ENCODE measurements around the gene LRRFIP2. TPM values are rescaled to one million over a fixed set of nuclear protein-coding genes. Genes with fewer than 3 reads are reported as not detected.

Gene LRRFIP2
- total RNA-seq, 1 donor from 2014 or later, result 36.4 TPM

DNA sequence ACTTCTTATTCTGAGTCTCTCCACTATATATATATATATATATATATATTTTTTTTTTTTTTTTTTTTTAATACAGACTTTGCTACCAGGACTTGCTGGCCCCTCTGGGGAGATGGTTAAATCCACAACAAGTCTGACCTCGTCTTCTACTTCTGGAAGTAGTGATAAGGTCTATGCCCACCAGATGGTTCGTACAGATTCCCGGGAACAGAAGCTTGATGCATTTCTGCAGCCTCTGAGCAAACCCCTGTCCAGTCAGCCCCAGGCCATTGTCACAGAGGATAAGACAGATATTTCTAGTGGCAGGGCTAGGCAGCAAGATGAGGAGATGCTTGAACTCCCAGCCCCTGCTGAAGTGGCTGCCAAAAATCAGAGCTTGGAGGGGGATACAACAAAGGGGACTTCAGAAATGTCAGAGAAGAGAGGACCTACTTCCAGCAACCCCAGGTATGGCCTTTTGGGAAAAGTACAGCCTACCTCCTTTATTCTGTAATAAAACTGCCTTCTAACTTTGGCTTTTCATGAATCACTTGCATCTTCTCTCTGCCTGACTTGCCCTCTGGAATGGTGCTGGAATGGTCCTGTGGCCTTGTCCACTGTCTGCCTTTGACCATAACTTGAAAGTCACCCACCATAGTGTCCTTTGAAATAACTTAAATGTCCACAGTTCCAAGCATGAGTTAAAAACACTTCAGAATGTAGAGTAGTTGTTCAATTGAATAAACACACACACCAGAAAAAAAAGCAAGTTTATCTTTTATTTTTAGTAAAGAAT is 148.6 kb downstream of the LRRFIP2 start:
- no peak for DNase-seq (ENCODE audit: low spot score)

DNA sequence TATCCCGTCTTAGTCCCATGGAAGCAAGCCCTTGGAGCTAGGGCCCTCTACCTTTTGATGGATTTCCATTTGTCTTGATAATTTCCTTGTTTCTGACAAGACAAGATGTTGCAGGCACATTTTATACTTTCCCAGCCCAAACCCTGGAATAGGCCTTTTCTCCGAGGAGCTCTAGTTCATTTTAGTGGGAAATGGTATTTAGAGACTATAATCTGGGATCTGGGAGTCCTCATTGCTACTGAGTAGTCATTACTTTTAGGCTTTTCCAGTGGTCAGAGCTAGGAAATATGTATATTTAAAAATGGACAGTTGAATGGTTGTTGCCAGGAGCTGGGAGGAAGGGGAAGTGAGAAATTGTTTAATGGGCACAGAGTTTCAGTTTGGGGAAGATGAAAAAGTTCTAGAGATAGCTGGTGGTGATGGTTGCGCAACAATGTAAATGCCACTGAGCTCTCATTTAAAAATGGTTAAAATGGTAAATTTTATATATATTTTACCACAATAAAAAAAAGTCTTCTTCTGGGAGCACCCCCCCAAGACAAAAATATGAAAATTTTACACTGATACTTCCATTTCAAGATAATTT is 149.5 kb downstream of the LRRFIP2 start:
- DNase-seq (ENCODE audit: low spot score), result no peak

DNA sequence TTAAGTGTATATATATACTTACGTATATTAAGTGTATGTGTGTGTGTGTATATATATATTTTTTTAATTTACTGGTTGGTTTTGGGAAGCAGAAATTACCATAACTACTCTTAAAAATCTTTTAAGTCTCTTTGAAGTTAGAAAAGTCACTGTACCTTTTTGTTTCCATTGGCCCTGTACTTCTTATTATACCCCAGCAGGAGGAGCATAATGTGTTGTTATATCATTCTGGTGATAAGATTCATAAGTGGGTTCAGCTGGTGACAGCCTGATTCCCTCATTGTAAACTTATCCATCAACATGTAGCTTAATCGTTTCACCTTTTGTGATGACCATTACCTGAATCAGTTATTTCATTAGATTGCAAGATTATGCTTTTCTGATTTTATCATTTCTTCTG is 150.3 kb downstream of the LRRFIP2 start:
- no peak for DNase-seq (ENCODE audit: low spot score)

DNA sequence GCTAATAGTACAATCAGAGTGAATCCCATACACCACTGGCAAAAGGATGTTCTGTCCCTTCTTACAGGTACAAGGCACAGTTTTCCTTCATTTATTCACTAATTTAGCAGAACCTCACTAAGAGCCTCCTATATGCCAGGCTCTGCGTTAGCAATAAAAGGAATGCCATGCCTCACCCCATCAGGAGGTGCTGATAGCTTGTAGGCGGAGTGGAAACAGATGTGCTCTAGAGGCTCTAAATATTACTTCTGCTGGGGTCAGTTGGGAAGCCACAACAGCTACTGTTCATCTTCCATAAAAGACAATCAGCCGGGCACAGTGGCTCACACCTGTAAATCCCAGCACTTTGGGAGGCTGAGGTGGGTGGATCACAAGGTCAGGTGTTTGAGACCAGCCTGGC is 156.7 kb downstream of the LRRFIP2 start:
- DNase-seq (ENCODE audit: low spot score), result no peak

DNA sequence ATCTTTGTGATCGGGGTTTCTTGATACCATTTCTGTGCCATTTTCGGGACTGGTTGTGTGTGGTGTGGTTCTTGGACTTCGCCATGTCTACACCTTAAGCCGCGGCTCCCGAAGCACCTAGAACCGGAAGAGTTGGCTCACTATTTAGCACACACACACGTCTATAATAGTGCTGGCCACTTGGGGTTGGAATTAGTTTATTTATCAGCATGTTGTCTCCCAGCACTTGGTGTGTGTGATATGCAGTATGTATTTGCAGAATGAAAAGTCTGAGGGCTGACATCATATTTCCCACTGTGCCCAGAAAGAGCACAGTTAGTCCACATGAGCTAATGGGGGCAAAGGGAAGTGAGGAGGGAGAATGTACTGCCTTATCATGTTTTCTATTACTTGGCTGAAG is 157.5 kb downstream of the LRRFIP2 start:
- no peak for DNase-seq (ENCODE audit: low spot score)

DNA sequence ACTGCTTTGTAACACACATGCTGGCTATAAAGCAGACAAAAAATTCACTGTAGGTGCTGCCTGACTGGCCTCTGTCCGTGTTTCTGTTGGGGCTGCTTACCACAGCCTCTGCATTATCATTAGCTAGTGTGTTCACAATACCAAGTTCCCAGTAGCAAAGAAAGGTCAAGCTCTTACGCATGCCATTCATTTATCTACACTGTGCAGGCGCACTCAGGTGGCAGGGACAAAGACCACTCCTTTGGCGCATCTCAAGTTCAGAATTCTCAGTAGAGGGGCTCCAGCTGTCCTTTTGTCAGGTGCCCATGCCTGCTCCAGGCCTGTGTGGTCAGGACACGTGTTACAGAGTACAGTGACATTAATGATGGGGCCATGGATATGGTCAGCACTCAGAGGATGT is 158.7 kb downstream of the LRRFIP2 start:
- DNase-seq (ENCODE audit: low spot score), result no peak

DNA sequence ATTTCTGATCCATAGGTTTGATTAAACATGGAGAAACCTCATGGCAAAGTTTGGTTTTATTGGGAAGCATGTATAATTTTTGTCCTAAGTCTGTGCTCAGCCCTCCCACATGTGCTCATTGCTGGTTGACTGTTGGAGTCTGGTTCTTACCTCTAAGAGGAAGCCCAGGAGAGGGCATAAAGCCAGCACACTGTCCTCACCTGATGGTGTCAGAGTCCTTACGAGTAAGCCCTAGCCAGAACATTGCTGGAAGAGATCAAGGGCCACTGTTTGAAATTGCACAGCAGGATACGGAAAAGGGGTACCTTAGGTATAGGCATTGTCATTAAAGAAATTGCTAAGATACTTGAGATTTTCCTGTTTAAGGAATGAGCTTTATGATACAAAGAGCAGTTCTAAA is 159.8 kb downstream of the LRRFIP2 start:
- DNase-seq (ENCODE audit: low spot score), result no peak

Other genes with a start within 250 kb of the LRRFIP2 start
- gene TRANK1, start 229.5 kb downstream of the LRRFIP2 start, total RNA-seq (ENCODE audit: insufficient read depth, low replicate concordance), result 9.4 TPM
- 49.1 TPM for gene EPM2AIP1, start 181.5 kb downstream of the LRRFIP2 start, total RNA-seq (ENCODE audit: insufficient read depth, low replicate concordance)
- 43.6 TPM for gene MLH1, start 181.1 kb downstream of the LRRFIP2 start, total RNA-seq (ENCODE audit: insufficient read depth, low replicate concordance)
- 99.2 TPM for gene GOLGA4, start 68.7 kb upstream of the LRRFIP2 start, total RNA-seq (ENCODE audit: insufficient read depth, low replicate concordance)

Measured in umbilical cord (tissue), 2 donors.